SU-DHL-6 (cell line): Measurements from ENCODE around the gene PHF21B.

Experiments
- H2AFZ ChIP-seq: fragments of 200-600 bp; sonication (generic); 2 replicates; pipeline ENCODE4 v1.6.1; 2014; ENCODE audit warnings: low read depth, mild to moderate bottlenecking, moderate library complexity, mixed read lengths, antibody characterized with exemption, low read length; ENCODE audit not compliant: severe bottlenecking
- H3F3A ChIP-seq: fragments of 200-600 bp; shearing (Covaris generic); 2 replicates; pipeline ENCODE4 v1.6.0; 2016; ENCODE audit warnings: antibody characterized with exemption, mild to moderate bottlenecking; ENCODE audit not compliant: insufficient read depth
- H3K27ac ChIP-seq: fragments of 200-600 bp; sonication (generic); 2 replicates; pipeline ENCODE4 v1.5.1; 2016; ENCODE audit warnings: low read depth, mild to moderate bottlenecking, low read length, moderate library complexity, mixed read lengths
- H3K27me3 ChIP-seq: fragments of 200-600 bp; sonication (generic), shearing (Covaris generic); 2 replicates; pipeline ENCODE4 v1.6.0; 2014; ENCODE audit warnings: mild to moderate bottlenecking, low read length
- H3K36me3 ChIP-seq: fragments of 200-600 bp; sonication (generic); 2 replicates; pipeline ENCODE4 v1.6.1; 2014; ENCODE audit warnings: mild to moderate bottlenecking, low read length, mixed read lengths
- H3K4me2 ChIP-seq: fragments of 300-600, 200-600 bp; shearing (Covaris generic), sonication (generic); 2 replicates; pipeline ENCODE4 v1.6.0; 2014; ENCODE audit warnings: low read length, low read depth, mild to moderate bottlenecking; ENCODE audit not compliant: poor library complexity, severe bottlenecking
- H3K4me3 ChIP-seq: fragments of 200-600 bp; sonication (generic); 2 replicates; pipeline ENCODE4 v1.5.1; 2014; ENCODE audit warnings: antibody characterized with exemption, low read length, mild to moderate bottlenecking, mixed read lengths; ENCODE audit not compliant: insufficient read depth, poor library complexity, severe bottlenecking
- H3K79me2 ChIP-seq: fragments of 200-600 bp; sonication (generic); 2 replicates; pipeline ENCODE4 v1.6.1; 2014; ENCODE audit warnings: mild to moderate bottlenecking, low read length, moderate library complexity; ENCODE audit not compliant: insufficient read depth
- H3K9ac ChIP-seq: fragments of 200-600 bp; sonication (generic); 2 replicates; pipeline ENCODE4 v1.7.0; 2014; ENCODE audit warnings: mild to moderate bottlenecking, low read length
- H3K9me2 ChIP-seq: fragments of 200-600 bp; sonication (generic); replicated peaks from 2 replicates; pipeline ENCODE4 v1.6.1; 2014; ENCODE audit warnings: low read length; ENCODE audit not compliant: insufficient read depth
- H3K9me3 ChIP-seq: fragments of 200-600 bp; sonication (generic); 2 replicates; pipeline ENCODE4 v1.6.1; 2014; ENCODE audit warnings: low read length, mixed read lengths; ENCODE audit not compliant: insufficient read depth
- H4K20me1 ChIP-seq: fragments of 200-600 bp; sonication (generic); 2 replicates; pipeline ENCODE4 v1.6.1; 2014; ENCODE audit warnings: low read depth, mild to moderate bottlenecking, antibody characterized with exemption, low read length, moderate library complexity, mixed read lengths
- CTCF ChIP-seq: fragments of 200-600 bp; sonication (generic); IDR thresholded peaks from one replicate; pipeline ENCODE4 v1.5.1; 2017; ENCODE audit warnings: antibody characterized with exemption, mild to moderate bottlenecking, low read length, moderate library complexity; ENCODE audit not compliant: insufficient read depth, poor library complexity, severe bottlenecking
- EZH2phosphoT487 ChIP-seq: fragments of 200-600 bp; sonication (generic), shearing (Covaris generic); conservative IDR thresholded peaks from 2 replicates; pipeline ENCODE4 v1.6.1; 2018; ENCODE audit warnings: mild to moderate bottlenecking, antibody characterized with exemption, low read length, moderate library complexity, mixed read lengths

The PHF21B gene

GRCh38 chr22:44881624-44882023, 128.2 kb downstream of the PHF21B start:
- H3K9ac ChIP-seq: no peak overlapping the region
- H3K79me2 ChIP-seq: no peaks in the 10 kb centered on the region
- no peak overlapping the region for H3K4me3 ChIP-seq
- no peaks in the 10 kb centered on the region for H3K27me3 ChIP-seq
- no peak overlapping the region for H3K4me2 ChIP-seq
- H2AFZ ChIP-seq: no peak overlapping the region
- H3K9me2 ChIP-seq: no peaks in the 10 kb centered on the region
- no peak overlapping the region for H3K27ac ChIP-seq
- no peaks in the 10 kb centered on the region for H3F3A ChIP-seq
- no peak for TF ChIP-seq EZH2phosphoT487
- TF ChIP-seq CTCF: no peak
- H3K36me3 ChIP-seq: no peaks in the 10 kb centered on the region
- H3K9me3 ChIP-seq: no peaks in the 10 kb centered on the region
- H4K20me1 ChIP-seq: no peaks in the 10 kb centered on the region

GRCh38 chr22:44880610-44881290, 129.1 kb downstream of the PHF21B start:
- Histone ChIP-seq H3K9ac (no peak overlapping the region), H3K36me3 (no peaks in the 10 kb centered on the region), H3K4me2 (no peak overlapping the region), H4K20me1 (no peaks in the 10 kb centered on the region), H3K27me3 (no peaks in the 10 kb centered on the region), H3K9me2 (no peaks in the 10 kb centered on the region), H2AFZ (no peak overlapping the region), H3F3A (no peaks in the 10 kb centered on the region), H3K9me3 (no peaks in the 10 kb centered on the region), H3K27ac (no peak overlapping the region), H3K4me3 (no peak overlapping the region), H3K79me2 (no peaks in the 10 kb centered on the region)
- TF ChIP-seq EZH2phosphoT487 (no peak), CTCF (no peak)

GRCh38 chr22:44879301-44879680, 130.5 kb downstream of the PHF21B start:
- TF ChIP-seq CTCF: no peak
- TF ChIP-seq EZH2phosphoT487: no peak
- no peak overlapping the region for H2AFZ ChIP-seq
- no peaks in the 10 kb centered on the region for H3K36me3 ChIP-seq
- H3K79me2 ChIP-seq: no peaks in the 10 kb centered on the region
- H3K9me3 ChIP-seq: no peaks in the 10 kb centered on the region
- no peak overlapping the region for H3K9ac ChIP-seq
- H3K4me3 ChIP-seq: no peak overlapping the region
- no peaks in the 10 kb centered on the region for H3K27me3 ChIP-seq
- H3K27ac ChIP-seq: no peak overlapping the region
- H3K4me2 ChIP-seq: no peak overlapping the region
- H4K20me1 ChIP-seq: no peaks in the 10 kb centered on the region
- H3K9me2 ChIP-seq: no peaks in the 10 kb centered on the region
- no peaks in the 10 kb centered on the region for H3F3A ChIP-seq
